Small intestine (tissue), 7 donors: ENCODE results near the gene NR2C2. TPM values are rescaled to one million over a fixed set of nuclear protein-coding genes. Genes with fewer than 3 reads are reported as not detected.

ENCODE experiments used
- DNase-seq, 2 donors: peaks; one replicate each; pipeline versions ENCODE4 v3.0.0 to v3.0.0-alpha.2; 2013
- FAIRE-seq: peaks from 2 replicates; lab custom pipeline; 2012; peaks lifted over from hg19 to GRCh38; lab: Jason Lieb, UNC
- H3K27ac ChIP-seq, 3 donors: one replicate each; pipeline ENCODE4 v1.5.1; 2013; ENCODE audit warnings: low read length in 2 of 3, mild to moderate bottlenecking in 2 of 3, control low read depth in 1 of 3, inconsistent platforms in 1 of 3, low read depth in 1 of 3, moderate library complexity in 1 of 3
- H3K27me3 ChIP-seq, 3 donors: one replicate each; pipeline ENCODE4 v1.6.1; 2013; ENCODE audit warnings: low read length in 3 of 3, inconsistent platforms in 1 of 3; ENCODE audit not compliant: control insufficient read depth in 3 of 3, insufficient read depth in 3 of 3
- H3K36me3 ChIP-seq, 3 donors: one replicate each; pipeline ENCODE4 v1.6.1; 2013; ENCODE audit warnings: low read length in 3 of 3, inconsistent platforms in 1 of 3, low read depth in 1 of 3, mild to moderate bottlenecking in 1 of 3, moderate library complexity in 1 of 3; ENCODE audit not compliant: control insufficient read depth in 3 of 3, insufficient read depth in 2 of 3
- H3K4me1 ChIP-seq, 3 donors: one replicate each; pipeline ENCODE4 v1.6.1; 2013; ENCODE audit warnings: low read length in 2 of 3, inconsistent platforms in 1 of 3, low read depth in 1 of 3, mild to moderate bottlenecking in 1 of 3, moderate library complexity in 1 of 3; ENCODE audit not compliant: control insufficient read depth in 3 of 3, insufficient read depth in 2 of 3
- H3K4me3 ChIP-seq, 3 donors: one replicate each; pipeline ENCODE4 v1.5.1; 2013; ENCODE audit warnings: low read length in 3 of 3, control low read depth in 1 of 3, inconsistent platforms in 1 of 3, low read depth in 1 of 3, mild to moderate bottlenecking in 1 of 3, moderate library complexity in 1 of 3
- H3K9me3 ChIP-seq, 2 donors: one replicate each; pipeline ENCODE4 v1.6.1; 2013; ENCODE audit warnings: low read depth in 1 of 2, low read length in 1 of 2; ENCODE audit not compliant: control insufficient read depth in 2 of 2, insufficient read depth in 1 of 2
- WGBS, 3 donors: extraction: QIAGEN DNeasy Blood & Tissue Kit; methylation state at CpG; one replicate each; pipeline ENCODE4 v1.1.7; 2013; 5-methylcytosine and 5-hydroxymethylcytosine counted together
- polyA plus RNA-seq, 4 donors: library from polyadenylated mRNA; stranded (reverse) in 3 of 4; unstranded in 1 of 4; fragments of 200-250 nt in 3 of 4; fragments of 120-200 nt in 1 of 4; gene quantifications; one replicate each; pipeline versions ENCODE4 v1.2.1 to v1.2.3, GENCODE V29; 2013
- donor health status: healthy with polysubstance abuse.
- donor health status: control.
- donor health status: control.
- donor health status: Bipolar disorder and iron deficiency.
- donor health status: healthy.

NR2C2 gene
- polyA plus RNA-seq, 4 donors: 7.8 to 40.4 (median 10.1) TPM

- Histone ChIP-seq H3K27me3 (no peaks in the 10 kb centered on the region), H3K36me3 (peaks cover 3 to 45% (median 11%) of the 10 kb centered on the region in 3 donors), H3K27ac (no peak overlapping the region), H3K4me3 (no peak overlapping the region), H3K9me3 (peaks cover 0 to 3% of the 10 kb centered on the region in 2 donors), H3K4me1 (no peaks in the 10 kb centered on the region)
- FAIRE-seq (no peak), DNase-seq (no peak)
- WGBS, 3 donors: 79 to 85% (median 79%) methylated on average over 4 of the region's 4 CpGs
These were observed 60.3 kb downstream of the NR2C2 start for GRCh38 chr3:15007681-15008141.

- FAIRE-seq (no peak), DNase-seq (no peak)
- H3K4me1 ChIP-seq: no peaks in the 10 kb centered on the region
- H3K4me3 ChIP-seq: no peak overlapping the region
- H3K9me3 ChIP-seq: peaks cover 0 to 3% of the 10 kb centered on the region in 2 donors
- no peaks in the 10 kb centered on the region for H3K27me3 ChIP-seq
- no peak overlapping the region for H3K27ac ChIP-seq
- H3K36me3 ChIP-seq: peaks cover 7 to 45% (median 18%) of the 10 kb centered on the region in 3 donors
- WGBS, 3 donors: 97 to 100% (median 98%) methylated on average over 5 of the region's 5 CpGs
These were observed 61.8 kb downstream of the NR2C2 start for GRCh38 chr3:15009167-15009566.

- DNase-seq: no peak
- H3K4me3 ChIP-seq: no peak overlapping the region
- 90 to 100% (median 100%) methylated on average over 1 of the region's 1 CpG for WGBS, 3 donors
- H3K27ac ChIP-seq: peak overlapping the region in 1 of 3 donors; percentile 34
- H3K4me1 ChIP-seq: no peaks in the 10 kb centered on the region
- no peaks in the 10 kb centered on the region for H3K9me3 ChIP-seq
- FAIRE-seq: no peak
- H3K36me3 ChIP-seq: peaks cover 7 to 40% (median 16%) of the 10 kb centered on the region in 3 donors
- H3K27me3 ChIP-seq: no peaks in the 10 kb centered on the region
These were observed 63.3 kb downstream of the NR2C2 start for GRCh38 chr3:15010664-15011063.

- H3K4me1 ChIP-seq: no peaks in the 10 kb centered on the region
- H3K4me3 ChIP-seq: no peak overlapping the region
- H3K9me3 ChIP-seq: no peaks in the 10 kb centered on the region
- FAIRE-seq: no peak
- no peaks in the 10 kb centered on the region for H3K27me3 ChIP-seq
- peaks cover 9 to 41% (median 19%) of the 10 kb centered on the region in 3 donors for H3K36me3 ChIP-seq
- peak overlapping the region in 1 of 3 donors; percentile 34 for H3K27ac ChIP-seq
- 96 to 99% (median 97%) methylated on average over 5 of the region's 5 CpGs for WGBS, 3 donors
- DNase-seq: peak in 1 of 2 donors; percentile 44
These were observed 63.8 kb downstream of the NR2C2 start for GRCh38 chr3:15011174-15011573.

GRCh38 chr3:15014606-15015328 lies 67.4 kb downstream of the NR2C2 start:
- Histone ChIP-seq H3K4me1 (no peaks in the 10 kb centered on the region), H3K9me3 (no peaks in the 10 kb centered on the region), H3K27ac (no peak overlapping the region), H3K27me3 (no peaks in the 10 kb centered on the region), H3K4me3 (no peak overlapping the region), H3K36me3 (peaks cover 13 to 42% (median 20%) of the 10 kb centered on the region in 3 donors)
- no peak for FAIRE-seq
- WGBS, 3 donors: 75 to 94% (median 80%) methylated on average over 3 of the region's 3 CpGs
- no peak for DNase-seq

- Histone ChIP-seq H3K27me3 (no peaks in the 10 kb centered on the region), H3K27ac (no peak overlapping the region), H3K4me3 (no peak overlapping the region), H3K36me3 (peaks cover 13 to 48% (median 20%) of the 10 kb centered on the region in 3 donors), H3K4me1 (no peaks in the 10 kb centered on the region), H3K9me3 (no peaks in the 10 kb centered on the region)
- FAIRE-seq (no peak), DNase-seq (no peak)
- 76 to 80% (median 79%) methylated on average over 4 of the region's 4 CpGs for WGBS, 3 donors
These were observed 68.1 kb downstream of the NR2C2 start for GRCh38 chr3:15015456-15015855.

GRCh38 chr3:15017191-15017590 lies 69.8 kb downstream of the NR2C2 start:
- no peaks in the 10 kb centered on the region for H3K27me3 ChIP-seq
- peaks cover 13 to 58% (median 25%) of the 10 kb centered on the region in 3 donors for H3K36me3 ChIP-seq
- H3K9me3 ChIP-seq: no peaks in the 10 kb centered on the region
- H3K4me1 ChIP-seq: no peaks in the 10 kb centered on the region
- no peak for FAIRE-seq
- DNase-seq: no peak
- no peak overlapping the region for H3K4me3 ChIP-seq
- 88 to 97% (median 95%) methylated on average over 2 of the region's 2 CpGs for WGBS, 3 donors
- no peak overlapping the region for H3K27ac ChIP-seq

- 67 to 75% (median 72%) methylated on average over 5 of the region's 5 CpGs for WGBS, 3 donors
- no peaks in the 10 kb centered on the region for H3K27me3 ChIP-seq
- DNase-seq: no peak
- H3K4me1 ChIP-seq: no peaks in the 10 kb centered on the region
- no peak for FAIRE-seq
- no peak overlapping the region for H3K4me3 ChIP-seq
- peaks cover 5 to 60% (median 27%) of the 10 kb centered on the region in 3 donors for H3K36me3 ChIP-seq
- H3K9me3 ChIP-seq: no peaks in the 10 kb centered on the region
- H3K27ac ChIP-seq: no peak overlapping the region
These were observed 75.9 kb downstream of the NR2C2 start for GRCh38 chr3:15023249-15023648.
